ENCODE results near the gene KIR3DL2.

- TF ChIP-seq CTCF (IDR thresholded peaks at IDR 0.05) = no peak
- no peak for TF ChIP-seq POLR2A (IDR thresholded peaks at IDR 0.05)
These were observed 1.1 kb downstream of the KIR3DL2 start for GRCh38 chr19:54851353-54851752.

All from uterus (tissue), 2 donors.